ENCODE measurements around the gene RAN.

Gene RAN

GRCh38 chr12:130920723-130921381 is 49.0 kb downstream of the RAN start:
- Mint-ChIP-seq H3K9me3 (no peaks in the 10 kb centered on the region), H3K27ac (no peak overlapping the region), H3K4me1 (ENCODE audit: low read depth) (no peaks in the 10 kb centered on the region), H3K4me3 (no peak overlapping the region), H3K36me3 (ENCODE audit: low read depth) (no peaks in the 10 kb centered on the region), H3K27me3 (ENCODE audit: low read depth) (peaks cover 22% of the 10 kb centered on the region)

GRCh38 chr12:130922511-130922953 is 50.7 kb downstream of the RAN start:
- no peak overlapping the region for H3K27ac Mint-ChIP-seq

GRCh38 chr12:130924966-130925665 is 53.2 kb downstream of the RAN start:
- Mint-ChIP-seq H3K4me3 (no peak overlapping the region), H3K27me3 (ENCODE audit: low read depth) (peaks cover 13% of the 10 kb centered on the region), H3K4me1 (ENCODE audit: low read depth) (no peaks in the 10 kb centered on the region), H3K36me3 (ENCODE audit: low read depth) (no peaks in the 10 kb centered on the region), H3K9me3 (no peaks in the 10 kb centered on the region), H3K27ac (no peak overlapping the region)

More at GRCh38 chr12:130922511-130922953, 50.7 kb downstream of the RAN start:
- H3K9me3 Mint-ChIP-seq, result no peaks in the 10 kb centered on the region
- no peaks in the 10 kb centered on the region for H3K4me1 Mint-ChIP-seq (ENCODE audit: low read depth)
- H3K27me3 Mint-ChIP-seq (ENCODE audit: low read depth), result peaks cover 7% of the 10 kb centered on the region
- no peak overlapping the region for H3K4me3 Mint-ChIP-seq
- H3K36me3 Mint-ChIP-seq (ENCODE audit: low read depth), result no peaks in the 10 kb centered on the region

GRCh38 chr12:130925666-130926015 is 53.8 kb downstream of the RAN start:
- Mint-ChIP-seq H3K4me3 (no peak overlapping the region), H3K36me3 (ENCODE audit: low read depth) (no peaks in the 10 kb centered on the region), H3K4me1 (ENCODE audit: low read depth) (no peaks in the 10 kb centered on the region), H3K27me3 (ENCODE audit: low read depth) (peaks cover 13% of the 10 kb centered on the region), H3K27ac (no peak overlapping the region), H3K9me3 (no peaks in the 10 kb centered on the region)

All from T-helper 1 cell treated with Interleukin-12 subunit alpha and Interleukin-12 subunit beta and Interleukin-4 antibody, amounts not matched to agents 30 μg/mL and 1 μg/mL, for 36 hours (primary cell).